ENCODE measurements around the gene GARRE1.

GARRE1 gene

GRCh38 chr19:34222386-34222785, 32.0 kb upstream of the GARRE1 start:
- TF ChIP-seq EP300 (IDR thresholded peaks at IDR 0.05; ENCODE audit: borderline replicate concordance) (no peak), RAD21 (IDR thresholded peaks at IDR 0.05; ENCODE audit: low read depth) (no peak), USF1 (IDR thresholded peaks at IDR 0.05) (no peak), FOXM1 (IDR thresholded peaks at IDR 0.05; ENCODE audit: borderline replicate concordance, low read depth) (no peak), YY1 (IDR thresholded peaks at IDR 0.05; ENCODE audit: low read depth) (no peak), CREB1 (IDR thresholded peaks at IDR 0.05; ENCODE audit: low read depth) (no peak), TEAD4 (IDR thresholded peaks at IDR 0.05) (no peak)

GRCh38 chr19:34224996-34225658, 29.2 kb upstream of the GARRE1 start:
- no peak for TF ChIP-seq TCF12 (IDR thresholded peaks at IDR 0.05; ENCODE audit: low read depth)
- no peak for TF ChIP-seq CREB1 (IDR thresholded peaks at IDR 0.05; ENCODE audit: low read depth)
- TF ChIP-seq YY1 (IDR thresholded peaks at IDR 0.05; ENCODE audit: low read depth) = no peak
- TF ChIP-seq ZBTB7A (IDR thresholded peaks at IDR 0.05; ENCODE audit: low read depth) = no peak
- no peak for TF ChIP-seq USF1 (IDR thresholded peaks at IDR 0.05)
- TF ChIP-seq TEAD4 (IDR thresholded peaks at IDR 0.05) = no peak
- TF ChIP-seq TAF1 (IDR thresholded peaks at IDR 0.05; ENCODE audit: low read depth) = no peak

GRCh38 chr19:34225659-34226015, 28.7 kb upstream of the GARRE1 start:
- TF ChIP-seq FOXM1 (IDR thresholded peaks at IDR 0.05; ENCODE audit: borderline replicate concordance, low read depth) (no peak), ZBTB7A (IDR thresholded peaks at IDR 0.05; ENCODE audit: low read depth) (no peak), MAX (IDR thresholded peaks at IDR 0.05) (no peak), CEBPB (IDR thresholded peaks at IDR 0.05) (no peak), RAD21 (IDR thresholded peaks at IDR 0.05; ENCODE audit: low read depth) (no peak), TEAD4 (IDR thresholded peaks at IDR 0.05) (no peak), TCF12 (IDR thresholded peaks at IDR 0.05; ENCODE audit: low read depth) (no peak), TAF1 (IDR thresholded peaks at IDR 0.05; ENCODE audit: low read depth) (no peak), CREB1 (IDR thresholded peaks at IDR 0.05; ENCODE audit: low read depth) (no peak)

GRCh38 chr19:34226036-34226435, 28.3 kb upstream of the GARRE1 start:
- TF ChIP-seq EP300 (IDR thresholded peaks at IDR 0.05; ENCODE audit: borderline replicate concordance) (no peak), YY1 (IDR thresholded peaks at IDR 0.05; ENCODE audit: low read depth) (no peak), TEAD4 (IDR thresholded peaks at IDR 0.05) (no peak), RAD21 (IDR thresholded peaks at IDR 0.05; ENCODE audit: low read depth) (no peak), ZBTB7A (IDR thresholded peaks at IDR 0.05; ENCODE audit: low read depth) (no peak), EGR1 (IDR thresholded peaks at IDR 0.05) (no peak), USF1 (IDR thresholded peaks at IDR 0.05) (no peak), MAX (IDR thresholded peaks at IDR 0.05) (no peak), CEBPB (IDR thresholded peaks at IDR 0.05) (no peak), CREB1 (IDR thresholded peaks at IDR 0.05; ENCODE audit: low read depth) (no peak), NFIC (IDR thresholded peaks at IDR 0.05) (no peak), REST (IDR thresholded peaks at IDR 0.05; ENCODE audit: low read depth) (no peak), TCF12 (IDR thresholded peaks at IDR 0.05; ENCODE audit: low read depth) (no peak), FOXM1 (IDR thresholded peaks at IDR 0.05; ENCODE audit: borderline replicate concordance, low read depth) (no peak), TAF1 (IDR thresholded peaks at IDR 0.05; ENCODE audit: low read depth) (no peak)

GRCh38 chr19:34228347-34228746, 26.0 kb upstream of the GARRE1 start:
- TF ChIP-seq TCF12 (IDR thresholded peaks at IDR 0.05; ENCODE audit: low read depth) (no peak), ZBTB7A (IDR thresholded peaks at IDR 0.05; ENCODE audit: low read depth) (no peak), CEBPB (IDR thresholded peaks at IDR 0.05) (no peak), USF1 (IDR thresholded peaks at IDR 0.05) (no peak), CREB1 (IDR thresholded peaks at IDR 0.05; ENCODE audit: low read depth) (no peak), TEAD4 (IDR thresholded peaks at IDR 0.05) (no peak), EGR1 (IDR thresholded peaks at IDR 0.05) (no peak), EP300 (IDR thresholded peaks at IDR 0.05; ENCODE audit: borderline replicate concordance) (no peak), REST (IDR thresholded peaks at IDR 0.05; ENCODE audit: low read depth) (no peak), MAX (IDR thresholded peaks at IDR 0.05) (no peak), TAF1 (IDR thresholded peaks at IDR 0.05; ENCODE audit: low read depth) (no peak), NFIC (IDR thresholded peaks at IDR 0.05) (no peak), YY1 (IDR thresholded peaks at IDR 0.05; ENCODE audit: low read depth) (no peak), RAD21 (IDR thresholded peaks at IDR 0.05; ENCODE audit: low read depth) (no peak), FOXM1 (IDR thresholded peaks at IDR 0.05; ENCODE audit: borderline replicate concordance, low read depth) (no peak)

All from Ishikawa (cell line).